KMS-11 (cell line): ENCODE results near the gene SLC2A4RG.

Source experiments
- H2AFZ ChIP-seq: fragments of 200-600 bp; sonication (generic); 2 replicates; pipeline ENCODE4 v1.6.1; 2016; ENCODE audit warnings: antibody characterized with exemption, mixed run types, low read depth
- H3K27ac ChIP-seq: fragments of 200-600 bp; sonication (generic); 2 replicates; pipeline ENCODE4 v1.6.1; 2016; ENCODE audit warnings: mild to moderate bottlenecking, mixed run types
- H3K27me3 ChIP-seq: fragments of 200-600 bp; sonication (generic); 2 replicates; pipeline ENCODE4 v1.6.1; 2017; ENCODE audit warnings: mild to moderate bottlenecking, low read depth, mixed run types, moderate library complexity; ENCODE audit not compliant: insufficient read depth
- H3K36me3 ChIP-seq: fragments of 200-600 bp; sonication (generic); 2 replicates; pipeline ENCODE4 v1.6.1; 2017; ENCODE audit warnings: mild to moderate bottlenecking, mixed run types; ENCODE audit not compliant: insufficient read depth
- H3K4me1 ChIP-seq: fragments of 200-600 bp; sonication (generic); 2 replicates; pipeline ENCODE4 v1.6.1; 2016; ENCODE audit warnings: mild to moderate bottlenecking, low read depth, mixed run types; ENCODE audit not compliant: poor library complexity, severe bottlenecking
- H3K4me2 ChIP-seq: fragments of 200-600 bp; sonication (generic); 2 replicates; pipeline ENCODE4 v1.7.0; 2016; ENCODE audit warnings: mild to moderate bottlenecking, mixed run types
- H3K4me3 ChIP-seq: fragments of 200-600 bp; sonication (generic); IDR thresholded peaks from 2 replicates; pipeline ENCODE4 v1.6.1; 2017; ENCODE audit warnings: low read depth, low read length, mixed read lengths; ENCODE audit not compliant: insufficient read depth
- H3K79me2 ChIP-seq: fragments of 200-600 bp; sonication (generic); 2 replicates; pipeline ENCODE4 v1.6.1; 2016; ENCODE audit warnings: low read depth, mixed run types; ENCODE audit not compliant: insufficient read depth
- H3K9ac ChIP-seq: fragments of 200-600 bp; sonication (generic); 2 replicates; pipeline ENCODE4 v1.6.1; 2016; ENCODE audit warnings: mild to moderate bottlenecking, mixed run types
- H4K20me1 ChIP-seq: fragments of 200-600 bp; sonication (generic); 2 replicates; pipeline ENCODE4 v1.6.1; 2016; ENCODE audit warnings: mild to moderate bottlenecking, mixed run types; ENCODE audit not compliant: insufficient read depth
- CTCF ChIP-seq: fragments of 200-600 bp; sonication (generic); conservative IDR thresholded peaks from 2 replicates; pipeline ENCODE4 v1.6.1; 2017; ENCODE audit warnings: low read depth, mild to moderate bottlenecking, antibody characterized with exemption, low read length, moderate library complexity, mixed read lengths

SLC2A4RG gene

GRCh38 chr20:63702751-63703470, 36.7 kb upstream of the SLC2A4RG start:
- no peak overlapping the region for H2AFZ ChIP-seq
- H3K4me1 ChIP-seq = peaks cover 12% of the 10 kb centered on the region
- H3K9ac ChIP-seq = no peak overlapping the region
- H3K36me3 ChIP-seq = no peaks in the 10 kb centered on the region
- H3K27me3 ChIP-seq = no peaks in the 10 kb centered on the region
- no peak overlapping the region for H3K4me2 ChIP-seq
- no peak for TF ChIP-seq CTCF
- H3K4me3 ChIP-seq = no peak overlapping the region
- 0 out of 2 replicates have a peak, but pooled peaks cover 3% of the 10 kb centered on the region for H4K20me1 ChIP-seq
- H3K27ac ChIP-seq = no peak overlapping the region
- H3K79me2 ChIP-seq = peaks cover 18% of the 10 kb centered on the region; the same call in 1 of the 2 replicates

GRCh38 chr20:63703471-63703975, 36.1 kb upstream of the SLC2A4RG start:
- no peak overlapping the region for H3K4me2 ChIP-seq
- no peak overlapping the region for H3K27ac ChIP-seq
- H3K79me2 ChIP-seq = peaks cover 20% of the 10 kb centered on the region; the same call in 1 of the 2 replicates
- H2AFZ ChIP-seq = no peak overlapping the region
- H4K20me1 ChIP-seq = peaks cover 3% of the 10 kb centered on the region; the same call in 1 of the 2 replicates
- no peaks in the 10 kb centered on the region for H3K27me3 ChIP-seq
- no peak overlapping the region for H3K9ac ChIP-seq
- H3K4me3 ChIP-seq = no peak overlapping the region
- H3K36me3 ChIP-seq = no peaks in the 10 kb centered on the region
- no peak for TF ChIP-seq CTCF
- H3K4me1 ChIP-seq = peaks cover 13% of the 10 kb centered on the region

- peaks cover 3% of the 10 kb centered on the region; the same call in 1 of the 2 replicates for H4K20me1 ChIP-seq
- H3K4me1 ChIP-seq = peaks cover 17% of the 10 kb centered on the region
- no peak overlapping the region for H3K4me2 ChIP-seq
- no peak overlapping the region for H3K9ac ChIP-seq
- H3K27me3 ChIP-seq = no peaks in the 10 kb centered on the region
- H3K79me2 ChIP-seq = peaks cover 26% of the 10 kb centered on the region; the same call in 1 of the 2 replicates
- no peak overlapping the region for H3K4me3 ChIP-seq
- no peak overlapping the region for H3K27ac ChIP-seq
- no peaks in the 10 kb centered on the region; the same call in 1 of the 2 replicates for H3K36me3 ChIP-seq
- H2AFZ ChIP-seq = no peak overlapping the region
- no peak for TF ChIP-seq CTCF
These were observed 35.4 kb upstream of the SLC2A4RG start for GRCh38 chr20:63703976-63704748.

- no peak overlapping the region for H3K9ac ChIP-seq
- no peaks in the 10 kb centered on the region; the same call in 1 of the 2 replicates for H3K36me3 ChIP-seq
- H3K4me3 ChIP-seq = no peak overlapping the region
- TF ChIP-seq CTCF = no peak
- H3K27ac ChIP-seq = no peak overlapping the region
- no peak overlapping the region for H2AFZ ChIP-seq
- peaks cover 20% of the 10 kb centered on the region for H3K4me1 ChIP-seq
- H3K4me2 ChIP-seq = no peak overlapping the region
- peaks cover 3% of the 10 kb centered on the region; the same call in 1 of the 2 replicates for H4K20me1 ChIP-seq
- H3K27me3 ChIP-seq = no peaks in the 10 kb centered on the region
- H3K79me2 ChIP-seq = peaks cover 29% of the 10 kb centered on the region; the same call in 1 of the 2 replicates
These were observed 34.8 kb upstream of the SLC2A4RG start for GRCh38 chr20:63704749-63705117.
